CD4-positive, alpha-beta T cell (primary cell): ENCODE results near the gene KRT13. TPM values are rescaled to one million over a fixed set of nuclear protein-coding genes. Genes with fewer than 3 reads are reported as not detected.

Experiments used
- ATAC-seq: fragments of 200-7000 bp; cut with Tn5 transposase; one replicate; pipeline ENCODE4 v1.10.0; 2022; ENCODE audit warnings: mild to moderate bottlenecking; ENCODE audit not compliant: poor library complexity
- CTCF ChIA-PET: fragments of 350-600 bp; sonication (Branson Sonifier 250); formaldehyde crosslinking; loops from one replicate; lab custom pipeline; 2021; ENCODE audit warnings: antibody characterized with exemption, inconsistent platforms; lab: Charles Lee
- POLR2A ChIA-PET: fragments of 350-600 bp; sonication (Branson Sonifier 250); formaldehyde crosslinking; loops from one replicate; lab custom pipeline; 2021; ENCODE audit warnings: antibody characterized with exemption, inconsistent platforms; lab: Charles Lee
- DNase-seq, 14 experiments: peaks; one replicate each; pipeline ENCODE4 v3.0.0-alpha.2; 2013 to 2020; ENCODE audit warnings: mixed read lengths in 2 of 14
- H3K27ac ChIP-seq, 2 donors: one replicate each; pipeline versions ENCODE4 v1.5.1 to v1.7.0; 2013; ENCODE audit warnings: low read length in 2 of 2, low read depth in 1 of 2, mild to moderate bottlenecking in 1 of 2
- H3K27me3 ChIP-seq, 2 experiments: 1 replicate in 1 of 2; 2 replicates in 1 of 2; pipeline versions ENCODE4 v1.6.1 to v1.7.0; 2013; ENCODE audit warnings: low read length in 2 of 2, control low read depth in 1 of 2, mild to moderate bottlenecking in 1 of 2, moderate library complexity in 1 of 2; ENCODE audit not compliant: insufficient read depth in 2 of 2, control insufficient read depth in 1 of 2
- H3K36me3 ChIP-seq: one replicate; pipeline ENCODE4 v1.6.1; 2013; ENCODE audit warnings: low read length, control low read depth; ENCODE audit not compliant: insufficient read depth
- H3K4me1 ChIP-seq: one replicate; pipeline ENCODE4 v1.6.1; 2013; ENCODE audit warnings: low read length, control low read depth; ENCODE audit not compliant: insufficient read depth
- H3K4me3 ChIP-seq: one replicate; pipeline ENCODE4 v1.5.1; 2013; ENCODE audit warnings: mild to moderate bottlenecking, low read length, moderate library complexity
- H3K9me3 ChIP-seq, 2 experiments: 1 replicate in 1 of 2; 2 replicates in 1 of 2; pipeline versions ENCODE4 v1.6.1 to v1.7.0; 2013; ENCODE audit warnings: low read length in 2 of 2, mild to moderate bottlenecking in 2 of 2, control low read depth in 1 of 2, moderate library complexity in 1 of 2; ENCODE audit not compliant: control insufficient read depth in 1 of 2, insufficient read depth in 1 of 2
- H3K27ac Mint-ChIP-seq: one replicate; pipeline ENCODE4 v1.8.0; 2020; ENCODE audit warnings: mixed read lengths
- H3K27me3 Mint-ChIP-seq: one replicate; pipeline ENCODE4 v1.8.0; 2021; ENCODE audit warnings: mixed read lengths
- H3K36me3 Mint-ChIP-seq: one replicate; pipeline ENCODE4 v1.8.0; 2021; ENCODE audit warnings: low read depth, mixed read lengths
- H3K4me1 Mint-ChIP-seq: one replicate; pipeline ENCODE4 v1.8.0; 2021; ENCODE audit warnings: low read depth, mixed read lengths
- H3K4me3 Mint-ChIP-seq: one replicate; pipeline ENCODE4 v1.8.0; 2020; ENCODE audit warnings: mild to moderate bottlenecking, mixed read lengths
- H3K9me3 Mint-ChIP-seq: one replicate; pipeline ENCODE4 v1.8.0; 2020; ENCODE audit warnings: mixed read lengths
- intact Hi-C, 2 experiments: fragments of 100-400 bp; cut with DNase I in 1 of 2; cut with micrococcal nuclease in 1 of 2; formaldehyde crosslinking; loops; one replicate each; pipeline versions ENCODE4 v1.15.1 to v1.9.0; 2023 to 2025; cut with DNase I, micrococcal nuclease
- total RNA-seq, 174 experiments: library from RNA in 2 of 174; stranded (reverse) in 2 of 174; gene quantifications; one replicate each; pipeline ENCODE4 v1.2.3 and lab custom pipeline; 2021 to 2026
- TF ChIP-seq, protein P1 (sequence below): fragments of 200-600 bp; IDR thresholded peaks from one replicate; pipeline ENCODE4 v1.8.0; 2022; ENCODE audit warnings: antibody characterized with exemption, mild to moderate bottlenecking

The KRT13 gene
- total RNA-seq, 2 experiments from 2014 or later = not detected

DNA sequence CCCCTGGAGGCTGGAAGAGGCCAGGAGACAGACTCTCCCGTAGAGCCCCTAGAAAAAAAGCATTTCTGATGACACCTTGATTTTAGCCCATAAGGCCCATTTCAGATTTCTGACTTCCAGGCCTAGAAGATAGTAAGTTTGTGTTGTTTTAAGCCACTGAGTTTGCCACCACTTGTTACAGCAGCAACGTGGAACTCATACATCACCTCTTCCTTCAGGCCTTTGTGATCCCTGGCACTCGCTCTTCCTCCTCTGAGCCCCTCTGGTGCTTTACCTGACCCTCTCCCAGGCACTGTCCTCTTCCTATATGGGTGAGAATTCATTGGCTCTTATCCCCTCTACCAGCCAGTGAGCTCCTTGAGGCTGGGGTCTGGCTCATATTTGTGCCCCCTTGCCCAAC is 41.4 kb upstream of the KRT13 start:
- Histone ChIP-seq H3K4me3 (no peak overlapping the region), H3K27me3 (no peaks in the 10 kb centered on the region), H3K27ac (no peak overlapping the region), H3K9me3 (peaks cover 0 to 3% of the 10 kb centered on the region in 2 experiments), H3K4me1 (peaks cover 23% of the 10 kb centered on the region), H3K36me3 (no peaks in the 10 kb centered on the region)
- H3K27ac Mint-ChIP-seq = no peak overlapping the region
- CTCF ChIA-PET = no interaction called here
- peaks cover 9% of the 10 kb centered on the region for H3K4me1 Mint-ChIP-seq
- H3K36me3 Mint-ChIP-seq = no peaks in the 10 kb centered on the region
- H3K9me3 Mint-ChIP-seq = no peaks in the 10 kb centered on the region
- POLR2A ChIA-PET = no interaction called here
- H3K4me3 Mint-ChIP-seq = no peak overlapping the region
- ATAC-seq = no peak
- DNase-seq = no peak
- TF ChIP-seq, protein P1, sequence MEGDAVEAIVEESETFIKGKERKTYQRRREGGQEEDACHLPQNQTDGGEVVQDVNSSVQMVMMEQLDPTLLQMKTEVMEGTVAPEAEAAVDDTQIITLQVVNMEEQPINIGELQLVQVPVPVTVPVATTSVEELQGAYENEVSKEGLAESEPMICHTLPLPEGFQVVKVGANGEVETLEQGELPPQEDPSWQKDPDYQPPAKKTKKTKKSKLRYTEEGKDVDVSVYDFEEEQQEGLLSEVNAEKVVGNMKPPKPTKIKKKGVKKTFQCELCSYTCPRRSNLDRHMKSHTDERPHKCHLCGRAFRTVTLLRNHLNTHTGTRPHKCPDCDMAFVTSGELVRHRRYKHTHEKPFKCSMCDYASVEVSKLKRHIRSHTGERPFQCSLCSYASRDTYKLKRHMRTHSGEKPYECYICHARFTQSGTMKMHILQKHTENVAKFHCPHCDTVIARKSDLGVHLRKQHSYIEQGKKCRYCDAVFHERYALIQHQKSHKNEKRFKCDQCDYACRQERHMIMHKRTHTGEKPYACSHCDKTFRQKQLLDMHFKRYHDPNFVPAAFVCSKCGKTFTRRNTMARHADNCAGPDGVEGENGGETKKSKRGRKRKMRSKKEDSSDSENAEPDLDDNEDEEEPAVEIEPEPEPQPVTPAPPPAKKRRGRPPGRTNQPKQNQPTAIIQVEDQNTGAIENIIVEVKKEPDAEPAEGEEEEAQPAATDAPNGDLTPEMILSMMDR = no peak
- intact Hi-C loops = loop anchor here (5.0 to 10.0 kb wide), 5 partner anchors 210 to 742 kb away; partner anchors contain the start of gene KRTAP4-12 (in 1 of the 2)
- H3K27me3 Mint-ChIP-seq = peaks cover 7% of the 10 kb centered on the region

DNA sequence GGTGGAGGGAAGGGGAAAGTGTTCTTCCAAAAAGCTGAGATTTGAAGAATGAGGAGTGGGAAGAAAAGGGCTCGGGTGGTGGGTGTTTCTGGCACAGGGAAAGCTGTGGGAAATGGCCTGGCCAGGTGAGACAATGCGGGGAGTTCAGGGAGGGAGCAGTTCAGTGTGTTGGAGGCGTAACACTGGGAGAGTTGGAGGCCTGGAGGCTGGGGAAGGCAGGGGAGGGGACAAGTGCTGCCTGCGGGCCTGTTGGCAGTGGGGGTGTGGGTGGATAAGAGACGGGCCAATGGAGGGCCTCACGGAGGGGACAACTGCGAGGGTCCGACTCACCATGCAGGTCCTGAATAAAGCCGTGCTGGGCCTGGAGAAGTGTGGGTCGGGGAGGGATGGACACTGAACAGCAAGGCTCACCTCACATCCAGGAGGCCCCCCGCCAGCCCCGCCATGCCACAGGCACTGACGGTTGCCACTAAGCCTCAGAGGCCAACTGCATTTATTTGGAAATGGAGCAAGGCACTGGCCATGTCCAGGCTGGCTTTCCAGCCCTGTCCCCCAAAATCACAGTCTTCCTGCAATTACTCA is 40.5 kb upstream of the KRT13 start:
- H3K27me3 Mint-ChIP-seq = peaks cover 5% of the 10 kb centered on the region
- peaks cover 23% of the 10 kb centered on the region for H3K4me1 ChIP-seq
- H3K27me3 ChIP-seq = no peaks in the 10 kb centered on the region
- POLR2A ChIA-PET = no interaction called here
- CTCF ChIA-PET = interaction anchor here (0.7 kb wide), 1 partner anchor 35 kb away, joined by 3 read pairs; no protein-coding TSS in a partner anchor
- H3K36me3 ChIP-seq = no peaks in the 10 kb centered on the region
- H3K27ac Mint-ChIP-seq = no peak overlapping the region
- DNase-seq (no peak), ATAC-seq (no peak)
- H3K4me3 ChIP-seq = no peak overlapping the region
- intact Hi-C loops = loop anchor here (5.0 to 10.0 kb wide), 5 partner anchors 209 to 741 kb away; partner anchors contain the start of gene KRTAP4-12 (in 1 of the 2)
- H3K9me3 Mint-ChIP-seq = no peaks in the 10 kb centered on the region
- H3K4me1 Mint-ChIP-seq = peaks cover 9% of the 10 kb centered on the region
- H3K27ac ChIP-seq = no peak overlapping the region
- TF ChIP-seq, protein P1 = no peak
- H3K9me3 ChIP-seq = peaks cover 0 to 3% of the 10 kb centered on the region in 2 experiments
- H3K36me3 Mint-ChIP-seq = no peaks in the 10 kb centered on the region
- H3K4me3 Mint-ChIP-seq = no peak overlapping the region

DNA sequence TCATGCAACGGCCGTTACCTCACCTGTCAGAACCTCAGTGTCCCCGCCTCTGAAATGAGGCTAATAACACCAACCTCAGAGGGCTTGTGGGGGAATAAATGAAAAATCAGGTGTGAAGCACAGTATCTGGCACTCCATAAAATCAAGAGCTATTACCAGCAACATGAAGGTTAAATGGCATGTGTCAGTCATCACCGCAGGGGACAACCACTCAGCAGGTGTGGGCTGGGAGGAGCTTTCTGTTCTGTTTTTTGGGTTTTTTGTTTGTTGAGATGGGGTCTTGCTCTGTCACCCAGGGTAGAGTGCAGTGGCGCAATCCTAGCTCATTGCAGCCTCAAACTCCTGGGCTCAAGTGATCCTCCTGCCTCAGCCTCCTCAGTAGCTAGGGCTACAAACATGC is 39.5 kb upstream of the KRT13 start:
- peaks cover 0 to 3% of the 10 kb centered on the region in 2 experiments for H3K9me3 ChIP-seq
- intact Hi-C loops = loop anchor here (5.0 to 10.0 kb wide), 5 partner anchors 208 to 740 kb away; partner anchors contain the start of gene KRTAP4-12 (in 1 of the 2)
- DNase-seq (no peak), ATAC-seq (no peak)
- no peaks in the 10 kb centered on the region for H3K36me3 ChIP-seq
- no peaks in the 10 kb centered on the region for H3K27me3 ChIP-seq
- Mint-ChIP-seq H3K4me1 (peaks cover 9% of the 10 kb centered on the region), H3K27me3 (peaks cover 5% of the 10 kb centered on the region), H3K27ac (no peak overlapping the region), H3K9me3 (no peaks in the 10 kb centered on the region), H3K36me3 (no peaks in the 10 kb centered on the region), H3K4me3 (no peak overlapping the region)
- TF ChIP-seq, protein P1 = no peak
- CTCF ChIA-PET = no interaction called here
- H3K27ac ChIP-seq = no peak overlapping the region
- no peak overlapping the region for H3K4me3 ChIP-seq
- H3K4me1 ChIP-seq = peaks cover 23% of the 10 kb centered on the region
- POLR2A ChIA-PET = no interaction called here
